Stimulated activated CD8-positive, alpha-beta memory T cell treated with anti-CD3 and anti-CD28 coated beads, Interleukin-15, amount 100 ng/mL, for 1 hour (primary cell): ENCODE data around the gene RARA.

Source experiments
- DNase-seq: peaks from one replicate; pipeline ENCODE4 v3.0.0-alpha.2; 2020; ENCODE audit warnings: low read depth

RARA gene

DNA sequence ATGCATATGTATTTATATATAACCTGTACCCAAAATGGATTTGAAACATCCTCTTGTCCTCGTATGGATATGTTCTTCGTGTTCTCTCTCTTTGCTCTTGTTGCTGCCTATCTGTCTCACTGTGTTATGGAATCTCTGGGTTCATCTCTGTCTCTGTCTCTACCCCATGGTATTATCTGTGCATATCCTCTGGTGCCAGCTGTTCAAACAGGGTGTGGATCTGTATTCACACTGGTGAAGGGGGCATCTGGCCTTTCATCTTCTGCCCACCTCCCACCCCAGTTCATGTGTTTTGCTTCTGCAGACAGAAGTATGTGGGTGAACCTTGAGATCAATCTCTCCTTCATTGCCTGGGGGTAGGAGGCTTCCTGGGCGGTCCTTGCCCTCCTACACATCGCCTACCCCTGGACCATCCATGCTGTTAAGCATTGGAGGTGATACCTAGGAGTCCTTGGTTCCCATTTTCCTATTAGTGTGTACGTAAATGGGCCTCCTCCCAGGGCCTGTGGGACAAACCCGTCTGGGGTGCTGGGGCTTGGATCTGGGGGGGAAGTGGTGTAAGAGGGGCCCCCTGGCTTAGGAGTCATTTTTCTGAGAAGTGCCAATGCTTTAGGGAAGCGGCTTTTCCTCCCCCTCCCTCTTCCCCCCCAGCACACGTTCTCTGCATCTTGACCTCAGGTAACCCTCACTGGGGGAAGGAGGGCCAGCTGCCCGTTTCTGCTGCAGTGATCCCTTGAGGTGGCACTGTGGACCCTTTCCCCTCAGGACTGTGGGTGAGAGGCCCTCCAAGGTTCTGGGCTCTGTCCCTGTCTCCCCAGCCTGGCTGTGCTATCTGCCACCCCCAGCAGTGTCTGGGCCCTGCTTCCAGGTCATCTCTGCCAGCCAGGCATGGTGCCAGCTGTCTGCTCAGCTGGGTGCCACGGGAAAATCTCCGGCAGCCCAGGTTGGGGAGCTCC lies 21.1 kb downstream of the RARA start:
- no peak for DNase-seq

DNA sequence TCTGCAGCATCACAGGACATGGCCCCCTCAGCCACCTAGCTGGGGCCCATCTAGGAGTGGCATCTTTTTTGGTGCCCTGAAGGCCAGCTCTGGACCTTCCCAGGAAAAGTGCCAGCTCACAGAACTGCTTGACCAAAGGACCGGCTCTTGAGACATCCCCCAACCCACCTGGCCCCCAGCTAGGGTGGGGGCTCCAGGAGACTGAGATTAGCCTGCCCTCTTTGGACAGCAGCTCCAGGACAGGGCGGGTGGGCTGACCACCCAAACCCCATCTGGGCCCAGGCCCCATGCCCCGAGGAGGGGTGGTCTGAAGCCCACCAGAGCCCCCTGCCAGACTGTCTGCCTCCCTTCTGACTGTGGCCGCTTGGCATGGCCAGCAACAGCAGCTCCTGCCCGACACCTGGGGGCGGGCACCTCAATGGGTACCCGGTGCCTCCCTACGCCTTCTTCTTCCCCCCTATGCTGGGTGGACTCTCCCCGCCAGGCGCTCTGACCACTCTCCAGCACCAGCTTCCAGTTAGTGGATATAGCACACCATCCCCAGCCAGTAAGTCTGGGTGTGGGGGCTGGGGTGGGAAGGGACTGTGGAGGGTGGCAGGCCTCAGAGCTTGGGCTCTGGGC lies 22.0 kb downstream of the RARA start:
- no peak for DNase-seq

DNA sequence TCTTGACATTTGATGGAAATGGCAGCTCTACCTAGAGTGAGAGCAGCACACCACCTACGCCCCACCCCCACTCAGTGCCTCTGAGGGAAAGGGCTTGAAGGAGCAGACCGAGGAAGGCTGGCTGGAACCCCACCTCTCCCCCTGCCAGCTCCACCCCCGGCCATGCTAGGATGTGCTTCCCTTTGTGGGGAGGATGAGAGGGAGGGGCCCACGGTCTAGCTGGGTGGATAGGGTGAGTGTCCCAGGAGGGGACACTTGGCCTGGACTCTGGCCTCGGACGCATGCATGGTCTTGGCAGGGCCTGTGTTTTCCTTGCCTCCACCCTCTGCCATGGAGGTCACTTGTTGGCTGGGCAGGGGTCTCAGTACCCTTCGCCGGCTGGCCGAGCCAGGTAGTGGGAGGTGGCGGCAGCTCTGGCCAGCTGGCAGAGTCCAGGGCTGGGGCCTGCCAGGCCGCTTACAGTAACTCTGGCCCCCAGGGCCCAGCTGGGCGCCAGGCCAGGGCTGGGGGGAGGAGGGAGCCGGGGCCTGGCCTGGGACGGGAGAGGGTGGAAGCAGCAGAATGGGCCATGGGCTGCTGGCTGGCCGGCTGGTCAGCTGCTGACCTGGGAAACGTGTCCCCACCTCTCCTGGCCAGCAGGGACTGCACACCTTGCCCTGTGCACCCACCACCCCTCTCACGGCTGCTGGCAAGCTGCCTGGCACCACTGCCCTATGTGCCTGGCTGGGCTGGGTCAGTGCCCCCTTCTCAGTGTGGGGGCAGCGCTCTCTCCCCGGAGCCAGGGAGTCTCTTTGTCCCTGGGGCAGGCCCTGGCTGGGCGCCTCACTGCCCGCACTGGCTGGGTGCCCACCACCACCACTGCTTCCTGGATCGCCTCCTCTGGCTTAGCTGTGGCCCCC lies 23.0 kb downstream of the RARA start:
- DNase-seq = no peak

DNA sequence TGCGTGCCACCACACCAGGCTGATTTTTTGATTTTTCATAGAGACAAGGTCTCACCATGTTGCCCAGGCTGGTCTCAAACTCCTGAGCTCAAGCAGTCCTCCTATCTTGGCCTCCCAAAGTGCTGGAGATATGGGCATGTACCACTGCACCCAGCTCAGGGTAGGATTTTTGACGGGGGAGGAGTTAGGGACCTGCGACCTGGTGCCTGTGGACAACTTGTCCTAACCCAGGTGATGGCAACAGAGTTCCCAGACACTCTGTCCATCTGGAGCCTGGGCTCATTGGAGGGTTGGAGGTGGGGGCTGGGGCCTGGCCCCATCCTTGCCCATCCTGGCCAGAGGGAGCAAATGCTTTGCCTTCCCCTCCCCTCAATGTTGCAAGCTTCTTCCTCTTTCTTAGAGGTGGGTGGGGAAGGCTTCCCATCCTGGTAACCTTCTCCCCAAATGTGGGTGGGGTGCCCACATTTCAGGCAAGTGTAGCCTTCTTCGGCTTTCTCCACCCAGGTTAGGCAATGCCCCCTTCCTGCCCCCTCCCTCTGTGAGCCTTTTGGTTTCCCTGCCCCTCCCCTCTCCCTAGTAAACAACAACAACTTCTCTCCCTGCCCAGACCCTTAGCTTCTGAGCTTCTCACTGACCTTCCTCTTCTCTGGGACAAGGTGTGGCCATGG lies 24.9 kb downstream of the RARA start:
- no peak for DNase-seq

DNA sequence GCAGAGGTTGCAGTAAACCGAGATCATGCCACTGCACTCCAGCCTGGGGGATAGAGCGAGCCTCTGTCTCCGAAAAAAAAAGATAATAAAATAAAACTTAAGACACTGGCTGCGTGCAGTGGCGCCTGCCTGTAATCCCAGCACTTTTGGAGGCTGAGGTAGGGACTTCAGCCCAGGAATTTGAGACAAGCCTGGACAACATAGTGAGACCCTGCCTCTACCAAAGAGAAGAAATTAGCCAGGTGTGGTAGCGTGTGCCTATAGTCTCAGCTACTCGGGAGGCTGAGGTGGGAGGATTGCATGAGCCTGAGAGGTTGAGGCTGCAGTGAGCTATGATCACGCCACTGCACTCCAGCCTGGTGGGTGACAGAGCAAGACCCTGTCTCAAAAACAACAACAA lies 26.6 kb downstream of the RARA start:
- no peak for DNase-seq

DNA sequence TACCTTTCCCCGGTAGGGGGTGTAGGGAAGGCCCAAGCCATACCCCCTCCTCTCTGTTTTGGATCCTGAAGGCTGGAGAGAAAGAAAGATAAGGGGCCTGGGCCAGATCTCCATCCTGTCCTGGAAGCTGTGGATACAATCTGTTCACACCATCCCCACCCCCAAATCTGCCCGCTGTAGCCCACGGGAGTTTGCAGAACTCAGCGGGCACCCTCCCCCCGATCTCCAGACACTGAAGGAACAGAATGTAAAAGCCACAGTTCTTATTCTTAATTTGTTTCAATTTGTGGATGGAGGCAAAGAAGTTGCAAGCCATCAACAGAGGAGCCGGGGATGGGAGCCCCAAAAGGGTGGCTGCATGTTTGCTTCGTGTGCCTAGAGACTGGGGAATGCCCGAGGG lies 28.4 kb downstream of the RARA start:
- DNase-seq = no peak

DNA sequence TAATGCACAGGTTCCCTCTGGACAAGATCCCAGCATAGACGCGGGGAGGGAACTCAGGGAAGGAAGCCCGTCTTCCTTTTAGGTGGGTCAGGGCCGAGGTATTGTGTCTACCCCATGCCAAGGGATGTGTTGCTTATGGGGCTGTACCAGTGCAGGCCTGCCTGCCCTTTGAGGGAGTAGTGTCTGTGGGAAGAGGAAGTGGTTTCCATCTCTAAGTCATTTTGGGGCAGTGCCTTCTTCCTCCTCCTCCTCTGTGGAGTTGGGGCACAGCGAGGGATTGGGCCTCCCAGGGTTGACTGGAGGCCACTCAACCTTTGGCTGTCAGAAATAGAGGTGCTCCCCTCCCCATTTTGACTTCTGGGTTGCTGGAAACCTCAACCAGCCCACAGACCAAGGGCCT lies 29.1 kb downstream of the RARA start:
- DNase-seq = no peak

DNA sequence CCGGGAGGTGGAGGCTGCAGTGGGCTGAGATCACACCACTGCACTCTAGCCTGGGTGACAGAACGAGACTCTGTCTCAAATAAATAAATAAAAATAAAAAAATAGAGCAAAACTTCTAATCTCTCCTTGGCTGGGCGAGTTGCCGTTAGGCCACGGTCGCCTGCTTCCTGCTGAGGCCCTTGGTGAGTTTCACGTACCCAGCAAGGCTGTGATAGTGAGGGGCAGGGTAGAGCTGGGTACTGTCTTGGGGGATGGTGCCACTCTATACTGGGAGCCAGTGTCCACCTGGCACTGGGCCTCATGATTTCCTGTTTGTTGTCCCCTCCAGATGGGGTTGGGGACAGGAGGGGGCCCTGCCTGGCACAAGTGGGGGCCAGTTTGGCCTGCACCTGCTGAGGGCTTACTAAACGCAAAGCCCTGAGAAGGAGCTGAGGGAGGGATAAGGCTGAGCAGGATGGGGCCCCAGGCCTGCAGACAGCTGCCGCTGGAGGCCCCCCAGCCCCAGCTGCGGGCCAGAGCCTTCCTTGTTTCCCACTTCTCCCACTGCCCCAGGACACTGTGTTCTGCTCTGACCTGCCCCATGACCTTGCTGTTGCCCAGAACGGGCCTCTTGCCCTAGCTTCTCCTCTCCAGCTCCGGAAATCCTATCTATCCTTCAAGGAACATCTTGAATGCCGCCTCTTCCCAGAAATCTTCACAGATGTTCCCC lies 30.1 kb downstream of the RARA start:
- no peak for DNase-seq

DNA sequence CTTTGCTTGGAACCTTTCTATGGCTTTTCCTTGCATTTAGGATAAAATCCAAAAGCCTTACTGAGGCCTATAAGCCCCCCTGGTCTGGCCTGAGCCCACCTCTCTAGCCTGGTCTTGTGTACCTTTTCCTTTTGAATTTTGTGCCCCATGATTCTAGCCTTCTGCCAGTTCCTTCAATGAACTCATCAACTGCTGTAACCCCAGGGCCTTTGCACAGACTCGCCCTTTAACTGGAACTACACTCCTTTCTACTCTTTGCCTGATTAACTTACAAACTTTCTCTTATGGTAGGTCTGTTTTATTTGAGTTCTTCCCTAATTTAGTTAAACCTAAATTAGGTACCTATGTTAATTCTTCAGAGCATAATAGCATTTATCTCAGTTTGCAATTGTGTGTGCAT lies 31.3 kb downstream of the RARA start:
- no peak for DNase-seq

DNA sequence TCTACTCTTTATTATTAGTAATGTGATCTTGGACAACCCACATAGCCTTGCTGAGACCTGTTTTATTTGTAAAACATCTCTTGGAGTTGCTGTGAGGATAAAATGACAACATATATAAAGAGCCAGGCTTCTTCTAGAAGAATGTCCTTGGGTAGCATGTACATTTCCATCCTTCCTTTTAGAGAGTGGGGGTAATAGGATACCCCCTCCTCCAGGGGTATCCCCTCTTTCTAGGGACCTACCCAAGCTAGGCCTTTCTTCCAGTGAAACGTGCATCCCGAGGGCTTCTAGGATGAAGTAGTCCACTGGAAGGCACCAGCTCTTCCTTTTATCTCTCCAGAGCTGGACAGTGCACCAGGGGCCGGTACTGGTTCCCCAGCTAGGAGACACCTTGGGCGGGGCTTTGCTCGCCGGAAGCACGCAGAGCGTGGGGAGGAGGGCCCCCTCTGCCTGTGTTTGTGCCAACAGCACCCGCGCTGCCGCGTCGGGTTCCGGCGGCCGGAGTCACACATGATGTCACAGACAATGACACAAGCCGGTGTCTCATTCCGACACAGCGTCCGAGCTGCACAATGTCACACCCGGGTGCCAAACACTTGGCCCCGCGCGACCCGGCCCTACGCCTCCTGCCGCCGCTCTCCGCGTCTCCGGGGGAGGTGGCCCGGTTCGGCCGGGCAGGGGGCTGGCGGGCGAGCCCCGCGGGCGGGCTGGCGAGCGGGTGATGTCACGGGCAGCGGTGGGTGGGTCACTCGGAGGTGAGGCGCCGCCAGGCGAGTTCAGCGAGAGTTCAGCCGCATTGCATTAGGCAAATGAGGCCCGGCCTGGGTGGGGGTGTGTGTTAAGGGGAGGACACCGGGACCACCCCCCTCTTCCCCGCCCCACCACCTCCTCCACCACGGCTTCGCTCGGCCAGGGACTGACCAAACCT lies 32.2 kb downstream of the RARA start:
- DNase-seq = peak; percentile 65

DNA sequence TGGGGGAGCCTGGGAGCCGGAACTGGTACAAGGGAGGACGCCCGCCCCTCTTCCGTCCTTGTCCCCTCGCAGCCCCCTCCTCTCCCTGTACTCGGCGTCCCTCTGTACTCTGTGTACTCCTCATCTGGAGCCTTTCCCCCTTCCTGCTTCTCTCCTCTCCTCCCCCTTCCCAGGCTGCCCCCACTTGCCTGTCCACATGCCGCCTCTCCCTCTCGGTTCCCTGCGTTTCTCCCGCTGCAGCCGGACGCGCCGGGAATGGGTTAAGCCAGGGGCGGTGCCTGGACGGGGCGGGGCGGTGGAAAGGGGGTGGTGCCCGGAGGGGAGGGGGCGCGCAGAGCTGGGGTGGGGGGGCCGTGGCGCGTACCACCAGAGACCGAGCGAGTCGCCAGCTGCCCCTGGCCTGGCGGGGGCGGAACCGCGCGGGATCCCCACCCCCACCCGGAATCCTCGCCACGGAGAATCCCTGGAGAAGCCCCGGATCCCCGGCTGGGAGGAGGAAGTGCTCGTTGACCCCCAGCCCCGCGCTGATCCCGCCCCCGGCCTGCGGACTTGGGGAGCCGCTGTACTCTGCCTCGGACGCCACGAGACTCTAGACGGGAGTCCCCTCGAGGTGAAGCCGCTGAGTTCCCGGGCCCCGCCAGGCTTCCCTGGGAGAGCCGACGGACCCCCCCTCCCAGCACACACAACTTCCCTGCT lies 33.0 kb downstream of the RARA start:
- DNase-seq = no peak

DNA sequence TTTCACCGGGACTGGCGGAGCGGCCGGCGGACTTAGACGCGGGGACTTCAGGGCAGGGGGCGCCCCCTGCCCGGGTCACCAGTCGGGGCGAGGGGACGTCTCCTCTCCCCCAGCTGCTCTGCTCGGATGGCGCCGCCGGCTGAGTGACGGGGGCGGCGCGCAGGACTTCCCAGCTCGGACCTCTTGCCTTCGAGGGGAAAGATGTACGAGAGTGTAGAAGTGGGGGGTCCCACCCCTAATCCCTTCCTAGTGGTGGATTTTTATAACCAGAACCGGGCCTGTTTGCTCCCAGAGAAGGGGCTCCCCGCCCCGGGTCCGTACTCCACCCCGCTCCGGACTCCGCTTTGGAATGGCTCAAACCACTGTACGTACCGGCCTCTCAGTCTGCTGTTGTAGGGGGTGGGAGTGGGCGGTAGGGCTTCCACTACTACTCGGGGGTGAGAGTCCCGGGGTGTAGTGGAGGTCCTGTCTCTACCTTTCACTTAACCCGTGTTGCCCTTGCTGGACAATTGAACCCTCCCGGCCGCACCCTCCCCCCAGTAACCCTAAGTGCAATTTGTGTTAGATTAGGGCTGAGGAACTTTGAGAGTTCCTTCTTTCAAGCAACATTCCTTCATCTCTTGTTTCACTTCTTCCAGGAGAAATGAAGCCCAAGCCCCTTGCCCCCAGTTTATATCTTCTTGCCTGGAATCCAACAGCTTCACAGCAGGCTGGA lies 33.7 kb downstream of the RARA start:
- no peak for DNase-seq

DNA sequence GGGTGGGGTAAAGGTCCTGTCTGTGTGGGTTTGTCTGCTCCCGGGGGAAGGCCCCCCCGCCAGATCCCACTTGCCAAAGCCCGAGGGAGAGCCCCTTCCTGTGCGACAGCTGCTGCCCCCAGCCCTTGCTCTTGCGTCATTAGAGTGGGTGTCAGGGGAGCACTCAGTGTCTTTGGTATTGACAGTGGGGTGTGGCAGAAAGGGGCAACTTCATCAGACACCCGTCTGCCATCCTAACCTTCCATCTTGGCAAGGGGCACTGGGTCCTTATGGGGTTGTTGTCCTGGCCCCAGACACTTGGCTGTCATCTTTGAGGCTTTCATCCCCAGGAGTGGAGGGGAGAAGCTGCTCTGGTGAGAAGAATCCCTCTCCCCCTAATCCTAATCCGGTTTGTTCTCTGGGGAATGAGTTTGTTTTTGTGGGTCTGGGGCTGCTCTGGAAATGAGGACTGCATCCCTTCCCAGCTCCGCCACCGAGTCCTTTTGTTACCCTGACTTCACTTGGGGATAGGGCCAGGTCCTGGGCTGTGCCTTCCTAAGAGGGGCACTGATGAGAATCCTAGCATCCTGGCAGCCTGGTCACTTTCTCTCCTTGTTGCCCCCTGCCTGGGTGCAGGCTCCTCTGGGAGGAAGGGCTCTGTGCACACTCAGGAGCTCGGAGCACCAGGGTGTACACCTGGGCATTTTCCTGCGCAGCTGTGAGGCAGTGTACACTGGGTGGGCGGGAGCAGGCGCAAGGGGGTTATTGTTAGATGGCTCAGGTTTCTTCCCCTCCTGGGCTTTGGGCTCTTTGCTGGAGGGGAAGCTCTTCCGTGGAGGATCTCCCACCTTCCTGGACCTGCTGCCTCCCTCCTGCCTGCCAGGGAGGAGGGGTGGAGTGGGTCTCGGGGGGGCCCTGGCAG lies 34.5 kb downstream of the RARA start:
- no peak for DNase-seq

DNA sequence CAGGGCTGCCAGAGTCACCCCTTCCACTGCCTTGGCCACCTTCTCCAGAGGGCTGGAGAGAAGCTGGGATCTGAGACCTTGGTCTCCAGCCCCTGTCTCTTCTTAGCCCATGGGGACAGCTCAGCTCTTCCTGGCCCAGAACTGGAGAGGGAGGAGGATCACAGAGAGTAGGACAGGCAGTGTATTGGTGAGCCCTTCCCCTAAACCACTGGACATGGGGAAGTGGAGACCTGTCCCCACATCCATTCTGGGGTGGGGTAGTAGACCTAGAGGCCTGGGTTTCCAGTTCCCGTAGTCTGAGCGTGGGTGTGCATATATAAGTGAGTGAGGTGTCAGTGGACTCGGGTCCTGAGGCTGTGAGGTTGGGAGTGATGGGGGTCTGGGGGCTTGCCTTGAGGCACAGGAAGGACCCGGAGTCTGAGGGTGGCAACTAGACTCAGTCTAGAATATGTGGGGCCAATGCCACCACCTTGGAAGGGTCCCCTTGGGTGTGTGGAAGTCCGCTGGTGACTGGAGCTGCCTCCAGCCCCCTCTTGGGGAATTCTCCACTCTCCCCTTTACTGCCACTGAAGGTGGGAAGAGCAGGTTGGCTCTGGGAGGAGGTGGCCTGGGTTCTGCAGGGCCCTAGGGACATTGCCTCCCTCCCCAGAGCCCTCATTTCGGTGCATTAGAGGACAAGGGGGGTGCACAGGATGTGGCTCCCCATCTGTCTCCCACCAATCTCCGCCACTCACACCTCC lies 35.6 kb downstream of the RARA start:
- no peak for DNase-seq

DNA sequence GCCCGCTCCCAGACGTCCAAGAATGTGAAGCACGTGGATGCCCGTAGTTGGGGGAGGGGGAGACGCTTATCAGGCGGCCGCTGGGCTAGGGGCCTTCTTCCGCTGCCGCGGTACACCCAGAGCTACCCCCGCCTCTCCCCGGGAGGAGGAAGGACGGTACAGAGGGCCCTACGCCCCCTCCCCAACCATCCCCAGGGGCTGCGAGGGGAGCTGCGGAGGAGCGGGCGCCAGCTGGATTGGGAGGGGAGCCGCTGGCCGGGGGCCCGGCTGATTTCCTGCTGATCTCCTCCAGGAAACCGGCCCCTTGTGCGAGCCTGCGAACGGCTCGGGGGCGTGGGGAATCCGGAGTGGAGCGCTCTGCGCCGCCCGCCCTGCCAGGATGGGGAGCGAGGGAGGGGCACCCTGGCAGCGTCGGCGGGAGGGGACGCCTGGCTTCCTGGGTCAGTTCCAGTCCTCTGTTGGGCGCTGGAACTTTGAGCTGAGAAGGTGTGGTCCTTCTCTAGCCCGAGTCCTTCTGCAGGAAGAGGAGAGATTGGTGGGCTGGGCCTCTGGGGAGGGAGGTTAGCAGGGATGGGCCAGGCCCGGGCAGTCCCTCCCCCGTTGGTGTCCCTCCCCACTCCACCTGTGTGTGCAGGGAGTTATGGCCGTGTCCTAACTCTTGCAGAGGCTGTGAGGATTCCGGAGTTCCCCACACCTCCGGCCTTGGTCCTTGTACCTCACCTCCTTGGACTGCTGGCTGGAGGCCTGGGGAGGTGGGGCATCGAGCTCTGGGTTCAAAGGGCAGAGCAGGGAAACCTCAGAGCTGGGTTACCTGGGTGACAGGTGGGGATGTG lies 36.4 kb downstream of the RARA start:
- no peak for DNase-seq
